Measurements from ENCODE around the gene GPR61.

- TF ChIP-seq POLR2A (IDR thresholded peaks at IDR 0.05) (no peak), CTCF (IDR thresholded peaks at IDR 0.05) (no peak)
Measured at GRCh38 chr1:109514846-109515245, 24.8 kb upstream of the GPR61 start.
